ENCODE measurements around the gene RGS6.

RGS6 gene

DNA sequence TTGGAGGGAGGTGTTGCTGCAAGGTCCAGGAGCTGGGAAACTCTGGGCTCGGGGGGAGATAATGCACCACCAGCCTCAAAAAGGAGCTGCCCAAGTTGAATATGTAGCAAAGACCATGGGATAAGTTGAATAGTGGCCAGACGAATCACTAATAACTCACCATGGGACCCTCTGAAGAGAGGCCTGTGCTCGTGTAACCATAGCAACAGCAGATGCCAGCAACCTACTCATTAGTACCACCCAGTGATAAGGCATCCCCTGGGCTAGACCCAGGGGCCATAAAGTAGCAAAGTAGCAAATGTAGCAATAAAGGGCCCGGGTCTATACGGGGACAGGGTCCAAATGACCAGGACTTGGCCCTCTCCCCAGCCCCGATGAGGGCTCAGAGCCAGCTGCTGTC is 633.7 kb downstream of the RGS6 start:
- Histone ChIP-seq H3K4me3 (IDR thresholded peaks at IDR 0.05; ENCODE audit: insufficient read depth, low read depth, low read length) (no peak overlapping the region), H3K27me3 (ENCODE audit: insufficient read depth, low read depth) (no peaks in the 10 kb centered on the region), H3K4me2 (no peak overlapping the region), H2AFZ (ENCODE audit: low read depth) (no peak overlapping the region), H3K27ac (no peak overlapping the region), H3K36me3 (ENCODE audit: insufficient read depth) (no peaks in the 10 kb centered on the region), H3K9ac (no peak overlapping the region), H4K20me1 (ENCODE audit: insufficient read depth) (no peaks in the 10 kb centered on the region), H3K79me2 (ENCODE audit: insufficient read depth, low read depth) (no peaks in the 10 kb centered on the region), H3K4me1 (ENCODE audit: low read depth, poor library complexity, severe bottlenecking) (no peaks in the 10 kb centered on the region)
- TF ChIP-seq, protein P1, sequence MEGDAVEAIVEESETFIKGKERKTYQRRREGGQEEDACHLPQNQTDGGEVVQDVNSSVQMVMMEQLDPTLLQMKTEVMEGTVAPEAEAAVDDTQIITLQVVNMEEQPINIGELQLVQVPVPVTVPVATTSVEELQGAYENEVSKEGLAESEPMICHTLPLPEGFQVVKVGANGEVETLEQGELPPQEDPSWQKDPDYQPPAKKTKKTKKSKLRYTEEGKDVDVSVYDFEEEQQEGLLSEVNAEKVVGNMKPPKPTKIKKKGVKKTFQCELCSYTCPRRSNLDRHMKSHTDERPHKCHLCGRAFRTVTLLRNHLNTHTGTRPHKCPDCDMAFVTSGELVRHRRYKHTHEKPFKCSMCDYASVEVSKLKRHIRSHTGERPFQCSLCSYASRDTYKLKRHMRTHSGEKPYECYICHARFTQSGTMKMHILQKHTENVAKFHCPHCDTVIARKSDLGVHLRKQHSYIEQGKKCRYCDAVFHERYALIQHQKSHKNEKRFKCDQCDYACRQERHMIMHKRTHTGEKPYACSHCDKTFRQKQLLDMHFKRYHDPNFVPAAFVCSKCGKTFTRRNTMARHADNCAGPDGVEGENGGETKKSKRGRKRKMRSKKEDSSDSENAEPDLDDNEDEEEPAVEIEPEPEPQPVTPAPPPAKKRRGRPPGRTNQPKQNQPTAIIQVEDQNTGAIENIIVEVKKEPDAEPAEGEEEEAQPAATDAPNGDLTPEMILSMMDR (conservative IDR thresholded peaks at IDR 0.05; ENCODE audit: low read depth, low read length), result no peak

DNA sequence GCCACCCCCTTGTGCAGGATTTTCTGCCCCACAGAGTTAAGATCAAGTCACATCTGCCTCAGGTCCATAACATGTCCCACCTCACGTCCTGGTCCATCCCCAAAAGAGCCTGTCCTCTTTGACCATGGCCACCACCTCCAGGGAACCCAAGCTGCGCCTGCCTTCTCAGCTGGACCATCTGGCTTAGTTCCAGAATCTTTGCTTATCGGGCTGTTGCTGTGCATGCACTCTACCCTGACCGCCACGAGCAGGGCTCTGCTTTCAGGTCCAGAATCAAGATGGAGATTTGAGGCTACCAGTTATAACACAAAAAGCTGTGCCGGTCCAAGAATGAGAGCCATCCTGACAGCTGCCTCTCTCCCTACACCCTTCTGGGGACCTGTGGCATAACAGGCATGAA is 635.0 kb downstream of the RGS6 start:
- no peaks in the 10 kb centered on the region for H3K27me3 ChIP-seq (ENCODE audit: insufficient read depth, low read depth)
- no peaks in the 10 kb centered on the region for H3K4me1 ChIP-seq (ENCODE audit: low read depth, poor library complexity, severe bottlenecking)
- no peak overlapping the region for H3K9ac ChIP-seq
- no peaks in the 10 kb centered on the region for H4K20me1 ChIP-seq (ENCODE audit: insufficient read depth)
- no peak overlapping the region for H3K4me2 ChIP-seq
- no peaks in the 10 kb centered on the region for H3K79me2 ChIP-seq (ENCODE audit: insufficient read depth, low read depth)
- TF ChIP-seq, protein P1 (conservative IDR thresholded peaks at IDR 0.05; ENCODE audit: low read depth, low read length), result no peak
- no peaks in the 10 kb centered on the region for H3K36me3 ChIP-seq (ENCODE audit: insufficient read depth)
- H3K4me3 ChIP-seq (IDR thresholded peaks at IDR 0.05; ENCODE audit: insufficient read depth, low read depth, low read length), result no peak overlapping the region
- no peak overlapping the region for H3K27ac ChIP-seq
- H2AFZ ChIP-seq (ENCODE audit: low read depth), result no peak overlapping the region

DNA sequence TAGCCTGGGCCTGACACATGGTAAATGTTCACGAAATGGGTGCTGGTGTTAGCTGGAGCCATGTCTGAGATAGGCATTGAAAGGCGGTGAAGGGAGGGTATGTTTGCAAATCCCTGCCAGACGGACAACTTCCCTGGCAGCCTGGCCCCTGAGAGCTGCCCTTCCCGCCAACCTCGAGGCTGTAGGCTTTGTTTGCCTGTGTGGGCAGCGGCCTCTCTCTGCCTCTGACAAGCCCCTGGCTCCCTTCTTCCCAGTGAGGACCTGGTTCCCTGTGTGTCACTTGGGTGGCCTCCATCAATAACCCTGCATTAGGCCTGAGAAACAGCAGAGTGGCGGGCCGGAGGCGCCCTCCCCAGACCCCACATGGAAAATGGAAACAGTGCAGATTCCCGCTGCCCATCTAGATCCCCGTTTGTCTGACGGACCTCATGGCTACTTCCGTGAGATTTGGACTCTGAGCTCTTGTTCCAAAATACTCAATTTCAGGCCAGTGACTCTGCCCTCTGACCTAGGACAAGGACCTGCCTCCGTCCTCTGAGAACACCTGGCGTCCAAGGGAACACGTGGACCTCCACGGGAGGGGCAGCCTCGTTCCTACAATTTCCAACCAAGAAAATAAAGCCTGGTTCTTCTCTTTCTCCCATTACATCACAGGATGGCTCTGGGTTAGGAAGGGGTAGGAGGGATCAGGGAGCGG is 636.2 kb downstream of the RGS6 start:
- no peak overlapping the region for H3K9ac ChIP-seq
- no peaks in the 10 kb centered on the region for H3K36me3 ChIP-seq (ENCODE audit: insufficient read depth)
- no peak overlapping the region for H3K4me2 ChIP-seq
- no peak overlapping the region for H3K27ac ChIP-seq
- H3K4me3 ChIP-seq (IDR thresholded peaks at IDR 0.05; ENCODE audit: insufficient read depth, low read depth, low read length), result no peak overlapping the region
- no peak overlapping the region for H2AFZ ChIP-seq (ENCODE audit: low read depth)
- H3K27me3 ChIP-seq (ENCODE audit: insufficient read depth, low read depth), result no peaks in the 10 kb centered on the region
- H3K4me1 ChIP-seq (ENCODE audit: low read depth, poor library complexity, severe bottlenecking), result no peaks in the 10 kb centered on the region
- H3K79me2 ChIP-seq (ENCODE audit: insufficient read depth, low read depth), result no peaks in the 10 kb centered on the region
- H4K20me1 ChIP-seq (ENCODE audit: insufficient read depth), result no peaks in the 10 kb centered on the region
- TF ChIP-seq, protein P1 (conservative IDR thresholded peaks at IDR 0.05; ENCODE audit: low read depth, low read length), result no peak

DNA sequence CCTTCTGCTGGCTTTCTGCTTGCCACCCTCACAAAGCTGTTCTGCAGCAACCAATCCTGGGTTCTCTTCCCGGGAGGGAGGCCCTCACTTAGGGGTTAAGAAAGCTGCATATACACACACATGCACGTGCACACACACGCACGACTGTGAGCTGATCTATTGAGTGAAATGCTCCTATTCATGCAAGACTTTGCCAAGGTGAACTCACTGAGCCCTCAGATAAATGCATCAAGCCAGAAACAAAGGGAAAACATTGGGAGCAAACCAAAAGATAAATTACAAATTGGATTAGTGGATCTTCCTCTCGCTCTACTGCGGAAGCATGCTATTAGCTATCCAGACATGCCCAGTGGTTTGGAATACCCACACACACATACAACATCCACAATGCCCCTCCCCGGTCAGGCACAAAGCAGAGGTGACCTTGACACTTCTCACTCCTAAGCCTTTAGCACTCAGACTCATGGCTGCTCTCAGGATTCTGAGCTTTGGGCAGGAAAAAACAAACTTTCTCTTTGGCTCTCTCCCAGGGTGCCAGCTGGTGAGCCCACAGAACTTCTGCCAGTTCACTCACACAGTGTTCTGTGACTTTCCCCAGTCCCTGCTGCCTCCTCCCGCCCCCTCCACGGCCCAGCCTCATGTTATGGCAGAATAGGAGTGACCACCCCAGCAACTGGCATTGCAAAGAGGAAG is 641.6 kb downstream of the RGS6 start:
- H3K27me3 ChIP-seq (ENCODE audit: insufficient read depth, low read depth), result no peaks in the 10 kb centered on the region
- H3K9ac ChIP-seq, result no peak overlapping the region
- H3K27ac ChIP-seq, result no peak overlapping the region
- no peak overlapping the region for H3K4me2 ChIP-seq
- H3K36me3 ChIP-seq (ENCODE audit: insufficient read depth), result no peaks in the 10 kb centered on the region
- H3K4me3 ChIP-seq (IDR thresholded peaks at IDR 0.05; ENCODE audit: insufficient read depth, low read depth, low read length), result no peak overlapping the region
- no peak overlapping the region for H2AFZ ChIP-seq (ENCODE audit: low read depth)
- no peaks in the 10 kb centered on the region for H4K20me1 ChIP-seq (ENCODE audit: insufficient read depth)
- no peaks in the 10 kb centered on the region for H3K79me2 ChIP-seq (ENCODE audit: insufficient read depth, low read depth)
- TF ChIP-seq, protein P1 (conservative IDR thresholded peaks at IDR 0.05; ENCODE audit: low read depth, low read length), result no peak
- no peaks in the 10 kb centered on the region for H3K4me1 ChIP-seq (ENCODE audit: low read depth, poor library complexity, severe bottlenecking)
